Raji (cell line): ENCODE results near the gene KIT.

Experiments
- POLR2A ChIP-seq: IDR thresholded peaks from 2 replicates; pipeline ENCODE4 v1.6.1; 2011; ENCODE audit warnings: low read depth, low read length, control low read depth; ENCODE audit not compliant: insufficient read depth

The KIT gene

GRCh38 chr4:54743562-54743961, 85.8 kb downstream of the KIT start:
- TF ChIP-seq POLR2A = no peak

GRCh38 chr4:54744487-54744886, 86.7 kb downstream of the KIT start:
- TF ChIP-seq POLR2A = no peak

GRCh38 chr4:54745031-54745770, 87.4 kb downstream of the KIT start:
- TF ChIP-seq POLR2A = no peak

- no peak for TF ChIP-seq POLR2A
Measured at GRCh38 chr4:54746218-54746617, 88.5 kb downstream of the KIT start.

- no peak for TF ChIP-seq POLR2A
Measured at GRCh38 chr4:54750341-54750740, 92.6 kb downstream of the KIT start.

GRCh38 chr4:54754394-54754793, 96.6 kb downstream of the KIT start:
- no peak for TF ChIP-seq POLR2A

GRCh38 chr4:54764476-54764875, 106.7 kb downstream of the KIT start:
- no peak for TF ChIP-seq POLR2A

GRCh38 chr4:54767376-54767775, 109.6 kb downstream of the KIT start:
- no peak for TF ChIP-seq POLR2A

GRCh38 chr4:54773022-54773421, 115.3 kb downstream of the KIT start:
- no peak for TF ChIP-seq POLR2A

GRCh38 chr4:54779036-54779435, 121.3 kb downstream of the KIT start:
- no peak for TF ChIP-seq POLR2A

GRCh38 chr4:54779476-54780148, 121.9 kb downstream of the KIT start:
- TF ChIP-seq POLR2A = no peak

GRCh38 chr4:54780149-54780495, 122.4 kb downstream of the KIT start:
- TF ChIP-seq POLR2A = no peak

GRCh38 chr4:54781756-54782155, 124.0 kb downstream of the KIT start:
- TF ChIP-seq POLR2A = no peak

- no peak for TF ChIP-seq POLR2A
Measured at GRCh38 chr4:54783402-54784110, 125.8 kb downstream of the KIT start.

- no peak for TF ChIP-seq POLR2A
Measured at GRCh38 chr4:54784161-54784671, 126.5 kb downstream of the KIT start.
